Measurements from ENCODE around the gene PALM. TPM values are rescaled to one million over a fixed set of nuclear protein-coding genes. Genes with fewer than 3 reads are reported as not detected.

Gene PALM
- total RNA-seq, 1 experiment from 2014 or later: 14.4 TPM

Other genes starting within 250 kb of the PALM start
- gene SHC2, start 247.9 kb upstream of the PALM start, total RNA-seq (2021; ENCODE audit: unreplicated experiment): 6.7 TPM
- gene MADCAM1, start 212.4 kb upstream of the PALM start, total RNA-seq (2021; ENCODE audit: unreplicated experiment): 0.54 TPM
- 17.6 TPM for gene TPGS1, start 201.4 kb upstream of the PALM start, total RNA-seq (2021; ENCODE audit: unreplicated experiment)
- 80.5 TPM for gene CDC34, start 177.2 kb upstream of the PALM start, total RNA-seq (2021; ENCODE audit: unreplicated experiment)
- 0.69 TPM for gene GZMM, start 164.9 kb upstream of the PALM start, total RNA-seq (2021; ENCODE audit: unreplicated experiment)
- 653 TPM for gene BSG, start 136.3 kb upstream of the PALM start, total RNA-seq (2021; ENCODE audit: unreplicated experiment)
- gene HCN2, start 119.1 kb upstream of the PALM start, total RNA-seq (2021; ENCODE audit: unreplicated experiment): 15.1 TPM
- gene POLRMT, start 75.4 kb upstream of the PALM start, total RNA-seq (2021; ENCODE audit: unreplicated experiment): 56.0 TPM
- 0.72 TPM for gene FGF22, start 69.1 kb upstream of the PALM start, total RNA-seq (2021; ENCODE audit: unreplicated experiment)
- 61.2 TPM for gene RNF126, start 45.7 kb upstream of the PALM start, total RNA-seq (2021; ENCODE audit: unreplicated experiment)
- gene FSTL3, start 32.5 kb upstream of the PALM start, total RNA-seq (2021; ENCODE audit: unreplicated experiment): 32.5 TPM
- gene PRSS57, start 13.5 kb upstream of the PALM start, total RNA-seq (2021; ENCODE audit: unreplicated experiment): not detected
- gene MISP, start 42.2 kb downstream of the PALM start, total RNA-seq (2021; ENCODE audit: unreplicated experiment): 5.8 TPM
- gene PTBP1, start 88.5 kb downstream of the PALM start, total RNA-seq (2021; ENCODE audit: unreplicated experiment): 515 TPM
- 63.7 TPM for gene PLPPR3, start 113.0 kb downstream of the PALM start, total RNA-seq (2021; ENCODE audit: unreplicated experiment)
- 5.8 TPM for gene AZU1, start 118.9 kb downstream of the PALM start, total RNA-seq (2021; ENCODE audit: unreplicated experiment)
- 1.5 TPM for gene PRTN3, start 132.1 kb downstream of the PALM start, total RNA-seq (2021; ENCODE audit: unreplicated experiment)
- gene ELANE, start 143.4 kb downstream of the PALM start, total RNA-seq (2021; ENCODE audit: unreplicated experiment): 0.57 TPM
- gene CFD, start 150.7 kb downstream of the PALM start, total RNA-seq (2021; ENCODE audit: unreplicated experiment): 9.9 TPM
- 39.5 TPM for gene MED16, start 184.3 kb downstream of the PALM start, total RNA-seq (2021; ENCODE audit: unreplicated experiment)
- gene RNU6-9, start 184.5 kb downstream of the PALM start, total RNA-seq (2021; ENCODE audit: unreplicated experiment): not detected
- gene R3HDM4, start 204.3 kb downstream of the PALM start, total RNA-seq (2021; ENCODE audit: unreplicated experiment): 43.5 TPM
- 0.92 TPM for gene KISS1R, start 208.4 kb downstream of the PALM start, total RNA-seq (2021; ENCODE audit: unreplicated experiment)
- 28.9 TPM for gene ARID3A, start 217.1 kb downstream of the PALM start, total RNA-seq (2021; ENCODE audit: unreplicated experiment)